Activated naive CD8-positive, alpha-beta T cell treated with anti-CD3 and anti-CD28 coated beads, Interleukin-2, amount 10 ng/mL, durations not matched to agents 7 days and 5 days (primary cell): ENCODE results near the gene GABRG3. TPM values are rescaled to one million over a fixed set of nuclear protein-coding genes. Genes with fewer than 3 reads are reported as not detected.

Experiments used
- ATAC-seq: fragments of 150-1000 bp; cut with Tn5 transposase; one replicate; pipeline ENCODE4 v1.10.0; 2021; ENCODE audit warnings: low read depth, moderate library complexity
- POLR2A ChIA-PET: fragments of 350-600 bp; sonication (Branson Sonifier 250); formaldehyde crosslinking; loops from one replicate; lab custom pipeline; 2021; ENCODE audit warnings: antibody characterized with exemption; lab: Charles Lee
- DNase-seq: peaks from one replicate; pipeline ENCODE4 v3.0.0; 2021
- H3K27ac Mint-ChIP-seq: one replicate; pipeline ENCODE4 v1.8.0; 2022; ENCODE audit warnings: mild to moderate bottlenecking, mixed read lengths
- H3K27me3 Mint-ChIP-seq: one replicate; pipeline ENCODE4 v1.8.0; 2022; ENCODE audit warnings: mild to moderate bottlenecking, moderate library complexity, mixed read lengths
- H3K36me3 Mint-ChIP-seq: one replicate; pipeline ENCODE4 v1.8.0; 2021; ENCODE audit warnings: mild to moderate bottlenecking, mixed read lengths
- H3K4me1 Mint-ChIP-seq: one replicate; pipeline ENCODE4 v1.8.0; 2021; ENCODE audit warnings: mixed read lengths
- H3K4me3 Mint-ChIP-seq: one replicate; pipeline ENCODE4 v1.8.0; 2022; ENCODE audit warnings: mild to moderate bottlenecking, moderate library complexity, mixed read lengths
- H3K9me3 Mint-ChIP-seq: one replicate; pipeline ENCODE4 v1.8.0; 2021; ENCODE audit warnings: mixed read lengths
- total RNA-seq, 2 experiments: library from RNA; stranded (reverse); gene quantifications; one replicate each; pipeline ENCODE4 v1.2.3, GENCODE V29; 2021

Gene GABRG3
- total RNA-seq, 2 experiments from 2014 or later: not detected

DNA sequence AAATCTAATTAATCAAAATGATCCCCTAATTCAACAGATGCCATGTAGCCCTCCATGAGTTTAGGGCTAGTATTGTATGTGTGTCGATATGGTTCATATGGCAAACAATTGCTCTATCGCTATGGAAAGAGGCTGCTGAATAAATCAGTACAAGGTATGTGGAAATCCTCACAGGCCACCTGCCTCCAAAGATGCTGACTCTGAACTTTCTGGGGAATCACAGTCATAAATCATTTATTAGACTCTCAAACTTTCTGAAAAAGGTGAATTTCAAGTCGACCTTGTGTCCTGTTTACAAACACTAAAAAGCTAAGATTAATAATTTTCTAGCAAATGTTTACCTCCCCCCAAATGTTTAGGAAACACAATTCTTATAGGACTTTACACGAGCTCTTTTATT is 462.6 kb downstream of the GABRG3 start:
- H3K36me3 Mint-ChIP-seq: no peaks in the 10 kb centered on the region
- H3K9me3 Mint-ChIP-seq: peaks cover 16% of the 10 kb centered on the region
- no peak overlapping the region for H3K27ac Mint-ChIP-seq
- H3K27me3 Mint-ChIP-seq: no peaks in the 10 kb centered on the region
- H3K4me1 Mint-ChIP-seq: no peaks in the 10 kb centered on the region
- POLR2A ChIA-PET: no interaction called here
- no peak for ATAC-seq
- no peak overlapping the region for H3K4me3 Mint-ChIP-seq
- no peak for DNase-seq

DNA sequence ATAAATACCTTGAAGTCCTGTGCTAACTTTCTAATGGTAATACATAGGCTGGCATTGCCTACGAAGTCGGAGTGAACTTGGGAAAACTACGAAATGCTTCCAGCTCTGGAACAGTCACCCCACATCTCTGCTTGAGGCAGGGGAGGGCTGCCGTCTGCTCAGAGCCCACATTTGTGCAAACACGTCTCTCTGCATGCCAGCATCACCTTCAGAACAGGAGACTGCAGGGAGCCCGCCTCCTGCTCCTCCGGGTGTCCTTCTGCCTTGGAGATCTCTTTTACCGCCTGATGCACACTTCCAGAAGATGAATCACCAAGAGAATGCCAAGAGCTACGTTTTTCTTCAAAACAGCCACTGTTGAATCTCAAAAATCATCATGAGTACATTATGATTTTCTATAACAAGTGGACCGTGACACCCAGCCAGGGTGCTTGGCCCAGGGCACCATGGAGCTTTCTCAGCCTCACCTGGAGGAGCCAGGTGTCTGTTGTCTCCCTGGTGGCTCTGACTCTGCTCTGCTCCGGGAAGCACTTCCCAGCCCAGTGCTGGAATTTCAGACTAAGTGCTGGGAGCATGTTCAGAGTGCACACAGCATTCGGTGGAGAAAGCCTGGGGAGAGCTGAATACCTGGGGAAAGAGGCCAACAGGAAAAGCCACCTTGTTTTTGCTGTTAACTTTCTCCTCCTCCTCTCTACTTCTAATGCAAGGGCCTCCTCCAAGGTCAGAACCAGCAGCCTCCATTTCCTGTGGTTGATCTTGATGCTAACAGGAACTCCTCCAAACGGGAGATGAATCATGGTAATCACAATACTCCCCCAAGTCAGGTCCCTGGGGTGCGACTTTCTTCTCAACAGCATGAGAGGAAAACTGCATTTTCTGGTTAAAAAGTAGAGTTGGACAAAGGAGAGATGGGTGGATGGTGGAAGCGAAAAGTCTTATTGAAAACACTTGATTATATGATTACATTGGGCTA is 467.7 kb downstream of the GABRG3 start:
- Mint-ChIP-seq H3K27me3 (no peaks in the 10 kb centered on the region), H3K9me3 (peaks cover 16% of the 10 kb centered on the region), H3K4me1 (no peaks in the 10 kb centered on the region), H3K4me3 (no peak overlapping the region), H3K27ac (no peak overlapping the region), H3K36me3 (no peaks in the 10 kb centered on the region)
- POLR2A ChIA-PET: no interaction called here
- ATAC-seq: no peak
- DNase-seq: no peak

DNA sequence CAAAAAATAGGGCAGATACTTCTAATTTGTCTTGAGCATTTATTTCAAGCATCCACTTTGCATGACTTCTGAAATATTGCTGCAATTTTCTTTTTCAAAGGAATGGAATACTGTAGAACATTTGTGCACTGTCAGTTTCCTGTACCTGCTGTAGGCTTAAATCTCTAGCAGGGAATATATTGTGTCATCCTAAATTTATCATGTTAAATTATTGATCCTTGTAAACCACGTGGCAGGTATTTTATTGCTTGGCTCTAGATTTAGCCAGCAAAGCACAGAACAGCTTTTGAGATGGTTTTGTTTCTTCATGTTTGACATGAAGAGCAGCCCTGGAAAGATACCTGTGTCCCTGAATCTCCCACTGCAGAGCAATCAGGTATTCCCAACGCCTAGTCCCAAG is 470.1 kb downstream of the GABRG3 start:
- H3K36me3 Mint-ChIP-seq: no peaks in the 10 kb centered on the region
- no peak overlapping the region for H3K27ac Mint-ChIP-seq
- DNase-seq (no peak), ATAC-seq (no peak)
- POLR2A ChIA-PET: no interaction called here
- H3K4me3 Mint-ChIP-seq: no peak overlapping the region
- H3K4me1 Mint-ChIP-seq: no peaks in the 10 kb centered on the region
- H3K9me3 Mint-ChIP-seq: peaks cover 16% of the 10 kb centered on the region
- H3K27me3 Mint-ChIP-seq: no peaks in the 10 kb centered on the region

DNA sequence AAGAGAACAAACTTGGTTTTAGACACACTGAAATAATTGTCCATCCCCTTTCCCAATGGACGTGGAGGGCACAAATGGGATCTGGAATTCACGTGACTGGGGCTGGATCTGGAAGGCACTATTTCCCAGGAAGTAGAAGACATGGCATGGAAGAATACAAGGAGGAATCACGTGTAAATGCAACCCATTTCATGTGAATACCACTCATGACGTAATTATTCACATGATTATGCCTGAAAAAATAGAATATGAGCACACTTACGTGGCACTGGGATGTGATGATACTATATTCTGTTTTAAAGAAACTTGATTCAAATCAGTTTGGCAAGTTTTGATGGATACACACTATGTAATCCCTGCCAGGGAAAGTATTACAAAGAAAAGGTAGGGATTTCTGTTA is 477.3 kb downstream of the GABRG3 start:
- POLR2A ChIA-PET: no interaction called here

DNA sequence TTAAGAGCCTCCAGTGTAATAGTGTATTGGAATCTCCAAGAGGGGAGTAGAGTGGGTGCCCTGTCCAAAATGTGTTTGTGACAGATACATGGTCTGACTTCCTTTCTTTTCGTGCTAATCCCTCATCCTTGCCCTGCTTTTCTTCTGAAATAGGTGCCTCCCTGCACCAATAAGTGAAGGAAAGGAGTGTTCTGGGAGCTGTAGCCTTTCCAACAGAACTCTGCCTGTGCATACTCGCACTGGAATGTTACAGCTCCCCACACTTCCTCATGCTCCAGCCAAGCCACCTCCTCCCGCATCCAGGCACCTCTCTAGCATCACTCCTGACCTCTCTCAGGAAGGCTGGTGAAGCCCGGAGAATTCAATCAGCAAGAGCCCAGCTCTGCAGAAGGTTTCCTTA is 478.0 kb downstream of the GABRG3 start:
- Mint-ChIP-seq H3K27me3 (no peaks in the 10 kb centered on the region), H3K36me3 (no peaks in the 10 kb centered on the region), H3K9me3 (peaks cover 8% of the 10 kb centered on the region), H3K4me1 (no peaks in the 10 kb centered on the region), H3K27ac (no peak overlapping the region), H3K4me3 (no peak overlapping the region)
- ATAC-seq: no peak
- POLR2A ChIA-PET: no interaction called here
- no peak for DNase-seq

More for the DNA sequence above, 477.3 kb downstream of the GABRG3 start:
- Mint-ChIP-seq H3K4me3 (no peak overlapping the region), H3K36me3 (no peaks in the 10 kb centered on the region), H3K4me1 (no peaks in the 10 kb centered on the region), H3K27me3 (no peaks in the 10 kb centered on the region), H3K9me3 (peaks cover 8% of the 10 kb centered on the region), H3K27ac (no peak overlapping the region)
- ATAC-seq (no peak), DNase-seq (no peak)

DNA sequence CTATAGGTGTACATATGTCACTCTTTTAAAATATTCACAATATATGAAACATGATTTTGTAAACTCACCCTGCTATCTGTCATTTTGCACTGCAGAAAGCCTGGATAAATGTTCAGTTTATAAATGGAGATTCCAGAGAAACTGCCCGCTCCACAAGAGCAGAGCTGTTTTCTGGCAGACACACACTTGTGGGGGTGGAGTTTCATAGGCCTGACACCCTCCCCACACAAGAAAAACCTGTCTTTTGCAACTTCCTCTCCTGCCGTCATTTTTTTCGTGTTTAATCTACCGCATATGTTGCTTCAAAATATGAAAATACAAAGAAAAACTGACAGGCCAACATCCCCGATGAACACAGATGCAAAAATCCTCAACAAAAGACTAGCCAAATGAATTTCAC is 479.0 kb downstream of the GABRG3 start:
- no peak for DNase-seq
- H3K27ac Mint-ChIP-seq: no peak overlapping the region
- H3K36me3 Mint-ChIP-seq: no peaks in the 10 kb centered on the region
- POLR2A ChIA-PET: no interaction called here
- no peak overlapping the region for H3K4me3 Mint-ChIP-seq
- no peaks in the 10 kb centered on the region for H3K27me3 Mint-ChIP-seq
- no peaks in the 10 kb centered on the region for H3K4me1 Mint-ChIP-seq
- no peak for ATAC-seq
- peaks cover 8% of the 10 kb centered on the region for H3K9me3 Mint-ChIP-seq

DNA sequence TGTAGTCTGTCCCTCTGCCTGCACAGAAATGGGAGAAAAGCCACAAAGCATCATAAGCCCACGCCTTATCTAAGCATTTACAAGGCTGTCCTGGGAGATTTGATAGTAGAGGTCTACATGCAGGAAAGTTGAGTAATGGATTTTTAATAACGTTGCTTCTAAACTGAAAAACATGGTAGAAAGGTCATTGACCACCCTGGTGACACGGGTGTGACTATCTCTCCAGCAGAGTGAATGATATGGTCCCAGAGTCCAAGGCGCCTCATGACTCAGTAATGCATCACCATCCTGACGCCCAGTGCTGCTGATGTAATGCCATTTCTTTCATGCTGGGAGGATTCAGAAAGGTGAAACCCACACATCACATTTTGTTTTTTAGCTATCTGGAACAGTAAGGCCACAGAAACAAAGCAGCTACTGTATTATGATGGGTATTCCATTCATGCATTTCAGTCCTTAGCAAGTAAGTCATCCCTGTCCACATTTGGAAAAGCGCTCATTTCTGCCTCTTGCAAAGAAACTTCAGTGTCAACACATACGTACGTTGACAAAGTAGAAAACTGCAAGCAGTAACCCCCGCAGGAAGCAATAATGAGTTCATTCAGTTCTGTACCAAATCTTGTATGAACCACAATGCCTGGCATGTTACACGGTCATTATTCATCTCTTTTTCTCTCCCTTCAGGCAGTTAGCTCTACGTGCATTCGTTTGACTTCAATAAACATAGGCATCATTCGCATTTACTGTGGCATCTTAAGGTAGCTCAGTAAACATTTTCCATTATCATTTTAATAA is 483.5 kb downstream of the GABRG3 start:
- POLR2A ChIA-PET: no interaction called here

DNA sequence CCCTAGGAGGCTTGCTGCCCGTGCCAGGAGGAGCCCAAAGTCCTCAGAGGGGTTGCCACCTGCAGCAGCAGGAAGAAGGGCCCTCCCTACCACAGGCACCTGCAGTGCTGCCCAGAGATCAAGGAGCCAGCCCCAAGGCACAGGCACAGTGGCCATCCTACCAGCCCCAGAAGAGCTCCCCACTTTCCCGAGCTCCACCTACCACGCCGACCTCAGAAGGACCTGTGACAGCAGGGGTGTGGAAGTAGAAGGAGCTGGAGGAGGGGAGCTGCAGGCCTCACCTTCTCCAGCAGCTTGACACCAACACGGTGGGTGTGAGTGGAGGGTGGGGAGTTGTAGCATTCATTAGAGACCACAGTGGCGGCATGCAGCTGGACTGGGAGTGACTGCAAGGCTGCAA is 485.8 kb downstream of the GABRG3 start:
- Mint-ChIP-seq H3K4me1 (no peaks in the 10 kb centered on the region), H3K4me3 (no peak overlapping the region), H3K27me3 (no peaks in the 10 kb centered on the region), H3K27ac (no peak overlapping the region), H3K36me3 (no peaks in the 10 kb centered on the region), H3K9me3 (peaks cover 2% of the 10 kb centered on the region)
- POLR2A ChIA-PET: no interaction called here
- DNase-seq (no peak), ATAC-seq (no peak)

More for the DNA sequence above, 483.5 kb downstream of the GABRG3 start:
- no peaks in the 10 kb centered on the region for H3K4me1 Mint-ChIP-seq
- H3K27me3 Mint-ChIP-seq: no peaks in the 10 kb centered on the region
- H3K27ac Mint-ChIP-seq: no peak overlapping the region
- no peaks in the 10 kb centered on the region for H3K36me3 Mint-ChIP-seq
- no peak for DNase-seq
- H3K4me3 Mint-ChIP-seq: no peak overlapping the region
- peaks cover 4% of the 10 kb centered on the region for H3K9me3 Mint-ChIP-seq
- ATAC-seq: no peak

DNA sequence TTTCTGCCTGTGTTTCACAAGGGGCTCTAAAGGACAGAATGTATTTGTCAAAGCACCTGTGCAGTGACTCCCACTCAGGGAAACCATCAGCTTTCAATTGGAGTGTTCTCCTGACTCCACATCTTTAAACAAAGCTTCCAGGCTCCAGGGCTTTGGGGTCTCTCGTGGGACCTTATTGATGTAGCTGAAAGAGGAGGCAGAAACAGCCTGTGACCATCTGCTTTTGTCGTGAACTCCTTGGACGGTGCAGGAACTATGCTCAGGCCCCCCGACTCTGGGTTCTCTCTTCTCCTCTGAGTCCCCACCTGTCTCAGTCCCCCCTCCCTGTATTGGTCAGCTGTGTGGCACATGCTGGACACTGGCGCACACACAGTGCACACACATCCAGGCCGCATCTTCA is 486.8 kb downstream of the GABRG3 start:
- DNase-seq (no peak), ATAC-seq (no peak)
- no peaks in the 10 kb centered on the region for H3K4me1 Mint-ChIP-seq
- H3K27me3 Mint-ChIP-seq: no peaks in the 10 kb centered on the region
- H3K36me3 Mint-ChIP-seq: no peaks in the 10 kb centered on the region
- H3K27ac Mint-ChIP-seq: no peak overlapping the region
- POLR2A ChIA-PET: no interaction called here
- H3K4me3 Mint-ChIP-seq: no peak overlapping the region
- peaks cover 2% of the 10 kb centered on the region for H3K9me3 Mint-ChIP-seq

DNA sequence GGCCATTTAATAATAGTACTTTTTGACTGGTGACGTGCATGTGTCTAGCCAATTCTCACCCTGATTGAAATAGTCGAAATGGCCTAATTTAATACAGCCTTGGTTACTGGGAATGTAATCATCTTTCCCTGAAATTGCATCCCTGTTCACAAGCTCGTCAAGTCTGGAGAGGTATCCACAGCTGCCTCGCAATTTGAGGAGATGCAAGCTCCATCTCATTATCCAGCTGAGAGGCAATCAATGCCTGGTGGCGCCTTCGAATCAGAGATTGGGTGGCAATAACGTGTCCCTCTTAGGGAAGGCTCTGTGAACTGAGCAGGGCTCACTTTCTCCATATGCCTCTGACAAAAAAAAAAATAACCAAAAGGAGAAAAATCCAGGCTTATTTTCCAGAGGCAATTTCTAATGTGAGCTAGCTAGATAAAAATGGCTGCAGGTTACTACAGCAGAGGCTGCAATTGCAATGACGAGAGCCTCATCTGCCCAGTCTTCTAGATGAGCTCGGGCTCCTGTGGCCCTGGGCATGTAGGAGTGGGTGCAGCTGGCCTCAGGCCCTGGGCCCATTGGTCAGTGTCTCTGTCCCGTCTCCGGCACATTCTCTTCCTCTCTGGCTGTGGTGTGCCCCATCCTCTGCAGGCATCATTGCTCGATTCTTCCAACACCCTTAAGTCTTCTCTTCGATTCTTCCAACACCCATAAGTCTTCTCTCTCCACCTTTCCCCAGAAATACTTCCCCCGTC is 487.5 kb downstream of the GABRG3 start:
- peaks cover 2% of the 10 kb centered on the region for H3K9me3 Mint-ChIP-seq
- H3K4me3 Mint-ChIP-seq: no peak overlapping the region
- ATAC-seq: no peak
- POLR2A ChIA-PET: no interaction called here
- no peaks in the 10 kb centered on the region for H3K36me3 Mint-ChIP-seq
- no peak overlapping the region for H3K27ac Mint-ChIP-seq
- H3K4me1 Mint-ChIP-seq: no peaks in the 10 kb centered on the region
- no peak for DNase-seq
- H3K27me3 Mint-ChIP-seq: no peaks in the 10 kb centered on the region

DNA sequence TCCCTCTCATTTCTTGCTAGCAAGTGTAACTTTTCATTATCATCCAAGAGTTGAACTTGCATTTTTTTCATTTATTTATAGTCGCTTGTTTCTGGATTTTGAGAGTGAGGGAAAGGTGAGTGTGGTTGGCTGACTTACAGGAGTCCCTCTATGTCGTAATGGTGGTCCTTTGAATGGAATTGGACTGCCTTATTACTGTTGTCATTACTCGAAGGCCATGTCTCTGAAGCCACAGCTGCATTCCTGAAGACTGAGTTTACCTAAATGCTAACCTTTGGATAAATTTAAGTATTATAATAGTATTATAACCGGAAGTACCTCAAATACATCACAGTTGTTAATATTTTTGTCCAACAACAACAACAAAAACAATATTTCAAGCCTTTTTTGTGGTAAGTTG is 488.9 kb downstream of the GABRG3 start:
- no peaks in the 10 kb centered on the region for H3K27me3 Mint-ChIP-seq
- POLR2A ChIA-PET: no interaction called here

DNA sequence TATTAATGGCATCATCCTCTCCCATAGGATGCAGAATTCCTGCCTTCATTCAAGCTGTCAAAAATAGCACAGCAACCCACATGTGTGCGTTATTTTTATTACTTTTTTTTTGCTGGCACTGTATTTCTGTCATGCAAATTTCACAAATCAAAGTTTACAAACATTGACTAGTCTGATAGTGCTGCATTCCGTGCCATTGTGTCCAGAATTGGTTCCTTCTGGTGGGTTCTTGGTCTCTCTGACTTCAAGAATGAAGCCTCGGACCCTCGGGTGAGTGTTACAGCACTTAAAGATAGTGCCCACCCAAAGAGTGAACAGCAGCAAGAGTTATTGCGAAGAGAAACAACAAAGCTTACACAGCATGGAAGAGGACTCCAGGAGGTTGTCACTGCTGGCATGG is 490.2 kb downstream of the GABRG3 start:
- POLR2A ChIA-PET: no interaction called here
- no peak overlapping the region for H3K4me3 Mint-ChIP-seq

More for the DNA sequence above, 488.9 kb downstream of the GABRG3 start:
- no peak for ATAC-seq
- H3K9me3 Mint-ChIP-seq: peaks cover 2% of the 10 kb centered on the region
- no peaks in the 10 kb centered on the region for H3K36me3 Mint-ChIP-seq
- H3K4me1 Mint-ChIP-seq: no peaks in the 10 kb centered on the region
- no peak overlapping the region for H3K4me3 Mint-ChIP-seq
- DNase-seq: no peak
- no peak overlapping the region for H3K27ac Mint-ChIP-seq

DNA sequence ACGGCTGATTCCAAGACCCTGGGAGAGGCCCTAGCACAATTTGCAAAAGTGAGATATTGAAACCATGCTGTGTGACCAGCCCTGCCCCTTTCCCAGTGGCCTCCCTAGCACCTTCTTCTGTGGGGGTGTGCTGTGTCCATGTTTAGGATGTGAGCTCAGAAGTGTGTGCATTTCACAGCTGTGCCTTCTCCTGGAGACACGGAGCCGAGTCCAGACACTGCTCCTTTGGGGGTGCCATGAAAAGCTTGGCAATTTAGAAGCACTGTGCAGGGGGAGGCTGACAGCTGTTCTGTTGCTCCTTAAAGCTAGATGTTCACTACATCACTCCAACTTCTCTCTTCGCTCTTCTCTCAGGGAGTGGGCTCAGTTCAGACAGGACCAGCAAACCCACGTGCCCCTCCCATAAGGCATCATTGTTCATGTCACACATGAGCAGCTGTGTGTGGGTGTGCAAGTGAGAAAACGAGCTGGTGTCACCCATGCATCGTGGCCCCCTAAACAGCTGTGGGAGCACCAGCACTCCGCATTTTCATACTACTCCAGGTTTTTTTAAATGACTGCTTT is 492.6 kb downstream of the GABRG3 start:
- ATAC-seq (no peak), DNase-seq (no peak)
- no peaks in the 10 kb centered on the region for H3K4me1 Mint-ChIP-seq
- H3K27me3 Mint-ChIP-seq: no peaks in the 10 kb centered on the region
- H3K9me3 Mint-ChIP-seq: peaks cover 7% of the 10 kb centered on the region
- no peaks in the 10 kb centered on the region for H3K36me3 Mint-ChIP-seq
- H3K27ac Mint-ChIP-seq: no peak overlapping the region
- POLR2A ChIA-PET: no interaction called here
- no peak overlapping the region for H3K4me3 Mint-ChIP-seq

More for the DNA sequence above, 490.2 kb downstream of the GABRG3 start:
- H3K9me3 Mint-ChIP-seq: peaks cover 3% of the 10 kb centered on the region
- no peak for ATAC-seq
- no peaks in the 10 kb centered on the region for H3K4me1 Mint-ChIP-seq
- no peaks in the 10 kb centered on the region for H3K36me3 Mint-ChIP-seq
- DNase-seq: no peak
- H3K27ac Mint-ChIP-seq: no peak overlapping the region
- H3K27me3 Mint-ChIP-seq: no peaks in the 10 kb centered on the region
